Measurements from ENCODE around the gene AGBL4.

AGBL4 gene

GRCh38 chr1:48665708-48666407, 1357.9 kb downstream of the AGBL4 start:
- POLR2A ChIA-PET = no interaction called here
- CTCF ChIA-PET = interaction anchor here (1.4 kb wide), 1 partner anchor 12 kb away, joined by 6 read pairs; no protein-coding TSS in a partner anchor

GRCh38 chr1:48661726-48662463, 1361.9 kb downstream of the AGBL4 start:
- H3K4me1 ChIP-seq (ENCODE audit: control insufficient read depth, insufficient read depth, low read length) = no peaks in the 10 kb centered on the region
- H3K36me3 ChIP-seq (ENCODE audit: control insufficient read depth in 2 of 2, insufficient read depth in 1 of 2, low read length in 2 of 2) = no peaks in the 10 kb centered on the region
- ChIA-PET POLR2A (no interaction called here), CTCF (no interaction called here)
- no peak overlapping the region for H3K4me3 ChIP-seq (ENCODE audit: low read depth, low read length)
- no peaks in the 10 kb centered on the region for H3K9me3 ChIP-seq (ENCODE audit: control insufficient read depth, insufficient read depth, low read depth, low read length)
- no peak overlapping the region for H3K27ac ChIP-seq (ENCODE audit: extremely low read depth, low read depth, low read length)
- no peak for TF ChIP-seq ZNF670 (tag by site-specific recombination; IDR thresholded peaks at IDR 0.05; ENCODE audit: low read depth)
- TF ChIP-seq ZNF341 (tag by site-specific recombination; IDR thresholded peaks at IDR 0.05; ENCODE audit: low read depth) = no peak
- TF ChIP-seq ZNF645 (tag by site-specific recombination; IDR thresholded peaks at IDR 0.05) = no peak
- no peak for TF ChIP-seq GLI2 (tag by site-specific recombination; IDR thresholded peaks at IDR 0.05; ENCODE audit: borderline replicate concordance, low read depth)
- no peak for TF ChIP-seq ZNF704 (tag by site-specific recombination; IDR thresholded peaks at IDR 0.05)
- TF ChIP-seq ZSCAN16 (tag by site-specific recombination; IDR thresholded peaks at IDR 0.05) = no peak

More at GRCh38 chr1:48665708-48666407, 1357.9 kb downstream of the AGBL4 start:
- H3K4me3 ChIP-seq (ENCODE audit: low read depth, low read length) = no peak overlapping the region
- no peaks in the 10 kb centered on the region for H3K4me1 ChIP-seq (ENCODE audit: control insufficient read depth, insufficient read depth, low read length)
- H3K9me3 ChIP-seq (ENCODE audit: control insufficient read depth, insufficient read depth, low read depth, low read length) = no peaks in the 10 kb centered on the region
- no peaks in the 10 kb centered on the region for H3K36me3 ChIP-seq (ENCODE audit: control insufficient read depth in 2 of 2, insufficient read depth in 1 of 2, low read length in 2 of 2)
- TF ChIP-seq ZEB2 (tag by site-specific recombination; IDR thresholded peaks at IDR 0.05) (no peak), INSM2 (tag by site-specific recombination; IDR thresholded peaks at IDR 0.05) (no peak), BCL6B (tag by site-specific recombination; IDR thresholded peaks at IDR 0.05) (no peak), ZBTB1 (tag by site-specific recombination; IDR thresholded peaks at IDR 0.05) (no peak), ZNF777 (tag by site-specific recombination; IDR thresholded peaks at IDR 0.05; ENCODE audit: borderline replicate concordance) (no peak)
- no peak overlapping the region for H3K27ac ChIP-seq (ENCODE audit: extremely low read depth, low read depth, low read length)

- POLR2A ChIA-PET = no interaction called here
- no peaks in the 10 kb centered on the region for H3K4me1 ChIP-seq (ENCODE audit: control insufficient read depth, insufficient read depth, low read length)
- no peaks in the 10 kb centered on the region for H3K9me3 ChIP-seq (ENCODE audit: control insufficient read depth, insufficient read depth, low read depth, low read length)
- H3K36me3 ChIP-seq (ENCODE audit: control insufficient read depth in 2 of 2, insufficient read depth in 1 of 2, low read length in 2 of 2) = no peaks in the 10 kb centered on the region
- CTCF ChIA-PET = interaction anchor here (0.8 to 2.8 kb wide), 4 partner anchors 11 to 27 kb away, joined by 3 to 12 read pairs (median 4); no protein-coding TSS in a partner anchor
- no peak overlapping the region for H3K4me3 ChIP-seq (ENCODE audit: low read depth, low read length)
- no peak overlapping the region for H3K27ac ChIP-seq (ENCODE audit: extremely low read depth, low read depth, low read length)
- TF ChIP-seq CTCF (tag by site-specific recombination; IDR thresholded peaks at IDR 0.05) = no peak
- TF ChIP-seq ZIC2 (tag by site-specific recombination; IDR thresholded peaks at IDR 0.05) = no peak
- TF ChIP-seq ZNF350 (tag by site-specific recombination; IDR thresholded peaks at IDR 0.05) = no peak
- no peak for TF ChIP-seq ZNF529 (tag by site-specific recombination; IDR thresholded peaks at IDR 0.05; ENCODE audit: insufficient replicate concordance)
- TF ChIP-seq ZNF639 (tag by site-specific recombination; IDR thresholded peaks at IDR 0.05) = no peak
- no peak for TF ChIP-seq ZNF654 (tag by site-specific recombination; IDR thresholded peaks at IDR 0.05; ENCODE audit: low read depth)
- TF ChIP-seq, protein P1, sequence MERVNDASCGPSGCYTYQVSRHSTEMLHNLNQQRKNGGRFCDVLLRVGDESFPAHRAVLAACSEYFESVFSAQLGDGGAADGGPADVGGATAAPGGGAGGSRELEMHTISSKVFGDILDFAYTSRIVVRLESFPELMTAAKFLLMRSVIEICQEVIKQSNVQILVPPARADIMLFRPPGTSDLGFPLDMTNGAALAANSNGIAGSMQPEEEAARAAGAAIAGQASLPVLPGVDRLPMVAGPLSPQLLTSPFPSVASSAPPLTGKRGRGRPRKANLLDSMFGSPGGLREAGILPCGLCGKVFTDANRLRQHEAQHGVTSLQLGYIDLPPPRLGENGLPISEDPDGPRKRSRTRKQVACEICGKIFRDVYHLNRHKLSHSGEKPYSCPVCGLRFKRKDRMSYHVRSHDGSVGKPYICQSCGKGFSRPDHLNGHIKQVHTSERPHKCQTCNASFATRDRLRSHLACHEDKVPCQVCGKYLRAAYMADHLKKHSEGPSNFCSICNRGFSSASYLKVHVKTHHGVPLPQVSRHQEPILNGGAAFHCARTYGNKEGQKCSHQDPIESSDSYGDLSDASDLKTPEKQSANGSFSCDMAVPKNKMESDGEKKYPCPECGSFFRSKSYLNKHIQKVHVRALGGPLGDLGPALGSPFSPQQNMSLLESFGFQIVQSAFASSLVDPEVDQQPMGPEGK (tag by site-specific recombination; IDR thresholded peaks at IDR 0.05) = no peak
Observed at GRCh38 chr1:48659801-48660200, 1364.0 kb downstream of the AGBL4 start.

All from HEK293 (cell line).